ENCODE results near the gene FMNL2.

FMNL2 gene

GRCh38 chr2:152328013-152328412 is 7.0 kb upstream of the FMNL2 start:
- Histone ChIP-seq H3K9ac (ENCODE audit: low read depth, low read length) (no peak overlapping the region), H3K4me1 (ENCODE audit: insufficient read depth, low read length) (no peaks in the 10 kb centered on the region), H3K9me3 (ENCODE audit: control insufficient read depth, insufficient read depth, low read length) (no peaks in the 10 kb centered on the region), H3K36me3 (ENCODE audit: insufficient read depth, low read length) (no peaks in the 10 kb centered on the region)

GRCh38 chr2:152330235-152330866 is 4.6 kb upstream of the FMNL2 start:
- Histone ChIP-seq H3K9ac (ENCODE audit: low read depth, low read length) (no peak overlapping the region), H3K4me1 (ENCODE audit: insufficient read depth, low read length) (no peaks in the 10 kb centered on the region), H3K36me3 (ENCODE audit: insufficient read depth, low read length) (no peaks in the 10 kb centered on the region), H3K9me3 (ENCODE audit: control insufficient read depth, insufficient read depth, low read length) (no peaks in the 10 kb centered on the region)

GRCh38 chr2:152334701-152335015 is 316 bp upstream of the FMNL2 start:
- Histone ChIP-seq H3K4me1 (ENCODE audit: insufficient read depth, low read length) (peaks cover 6% of the 10 kb centered on the region; the same call in 1 of the 2 replicates), H3K9me3 (ENCODE audit: control insufficient read depth, insufficient read depth, low read length) (no peaks in the 10 kb centered on the region), H3K9ac (ENCODE audit: low read depth, low read length) (peak overlapping the region; percentile 73; the same call in 1 of the 2 replicates), H3K36me3 (ENCODE audit: insufficient read depth, low read length) (no peaks in the 10 kb centered on the region)

DNA sequence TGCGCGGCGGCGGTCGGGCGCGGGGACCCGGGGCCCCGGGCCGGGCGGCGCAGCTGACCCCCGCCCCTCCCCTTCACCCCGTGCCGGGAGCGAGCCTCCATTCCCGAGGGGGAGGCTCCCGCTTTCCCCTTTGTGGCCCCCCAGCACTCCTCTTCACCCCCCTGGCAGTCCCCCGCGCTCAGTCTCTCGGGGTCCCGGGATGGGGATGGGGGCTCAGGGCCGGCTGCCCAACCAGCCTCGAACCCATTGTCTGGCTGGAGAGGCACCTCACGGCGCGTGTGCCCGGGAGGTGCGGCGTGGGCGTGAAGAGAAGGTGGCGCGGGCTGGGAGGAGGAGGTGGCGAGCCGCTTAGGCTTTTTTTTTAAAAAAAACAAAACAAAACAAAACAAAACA is 748 bp downstream of the FMNL2 start:
- H3K9me3 ChIP-seq (ENCODE audit: control insufficient read depth, insufficient read depth, low read length), result no peaks in the 10 kb centered on the region
- H3K9ac ChIP-seq (ENCODE audit: low read depth, low read length), result peak overlapping the region; percentile 73
- H3K4me1 ChIP-seq (ENCODE audit: insufficient read depth, low read length), result peaks cover 6% of the 10 kb centered on the region; the same call in 1 of the 2 replicates
- H3K36me3 ChIP-seq (ENCODE audit: insufficient read depth, low read length), result no peaks in the 10 kb centered on the region

GRCh38 chr2:152336119-152336853 is 1.3 kb downstream of the FMNL2 start:
- H3K4me1 ChIP-seq (ENCODE audit: insufficient read depth, low read length), result peaks cover 6% of the 10 kb centered on the region; the same call in 1 of the 2 replicates
- no peaks in the 10 kb centered on the region for H3K9me3 ChIP-seq (ENCODE audit: control insufficient read depth, insufficient read depth, low read length)
- peak overlapping the region; percentile 73 for H3K9ac ChIP-seq (ENCODE audit: low read depth, low read length)
- H3K36me3 ChIP-seq (ENCODE audit: insufficient read depth, low read length), result no peaks in the 10 kb centered on the region

- Histone ChIP-seq H3K36me3 (ENCODE audit: insufficient read depth, low read length) (no peaks in the 10 kb centered on the region), H3K4me1 (ENCODE audit: insufficient read depth, low read length) (peaks cover 6% of the 10 kb centered on the region; the same call in 1 of the 2 replicates), H3K9ac (ENCODE audit: low read depth, low read length) (peak overlapping the region; percentile 73), H3K9me3 (ENCODE audit: control insufficient read depth, insufficient read depth, low read length) (no peaks in the 10 kb centered on the region)
These were observed 2.0 kb downstream of the FMNL2 start for GRCh38 chr2:152336854-152337510.

- peaks cover 6% of the 10 kb centered on the region; the same call in 1 of the 2 replicates for H3K4me1 ChIP-seq (ENCODE audit: insufficient read depth, low read length)
- H3K9me3 ChIP-seq (ENCODE audit: control insufficient read depth, insufficient read depth, low read length), result no peaks in the 10 kb centered on the region
- H3K9ac ChIP-seq (ENCODE audit: low read depth, low read length), result peak overlapping the region; percentile 73; the same call in 1 of the 2 replicates
- H3K36me3 ChIP-seq (ENCODE audit: insufficient read depth, low read length), result peaks cover 1% of the 10 kb centered on the region; the same call in 1 of the 2 replicates
These were observed 2.5 kb downstream of the FMNL2 start for GRCh38 chr2:152337511-152337903.

DNA sequence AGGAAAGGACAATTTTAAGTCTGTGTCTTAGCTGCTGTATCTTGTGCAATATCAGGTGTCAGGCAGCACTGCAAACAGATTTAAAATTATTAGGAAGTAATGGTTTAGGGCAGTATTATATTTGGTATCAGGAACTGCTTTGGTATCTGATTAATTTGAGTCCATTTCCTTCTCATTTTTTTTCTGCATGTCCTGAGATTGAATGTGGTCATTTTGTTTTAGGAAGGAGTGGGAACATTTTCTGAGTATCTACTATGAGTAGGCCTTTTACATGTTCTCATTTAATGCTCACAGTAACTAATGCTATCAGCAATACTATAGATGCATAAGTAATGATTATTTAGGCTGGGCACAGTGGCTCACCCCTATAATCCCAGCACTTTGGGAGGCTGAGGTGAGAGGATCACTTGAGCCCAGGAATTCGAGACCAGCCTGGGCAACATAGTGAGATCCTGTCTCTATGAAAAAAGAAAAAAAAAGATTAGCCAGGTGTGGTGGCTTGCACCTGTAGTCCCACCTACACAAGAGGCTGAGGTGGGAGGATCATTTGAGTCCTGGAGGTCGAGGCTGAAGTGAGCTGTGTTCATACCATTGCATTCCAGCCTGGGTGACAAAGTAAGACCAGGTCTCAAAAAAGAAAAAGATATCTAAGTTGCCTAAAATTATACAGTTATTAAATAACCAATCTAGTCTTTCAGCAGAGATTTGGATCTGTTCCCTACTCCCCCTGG is 4.7 kb downstream of the FMNL2 start:
- Histone ChIP-seq H3K9ac (ENCODE audit: low read depth, low read length) (no peak overlapping the region), H3K36me3 (ENCODE audit: insufficient read depth, low read length) (peaks cover 4% of the 10 kb centered on the region; the same call in 1 of the 2 replicates), H3K4me1 (ENCODE audit: insufficient read depth, low read length) (peaks cover 14% of the 10 kb centered on the region; the same call in 1 of the 2 replicates)

GRCh38 chr2:152342259-152343046 is 7.5 kb downstream of the FMNL2 start:
- H3K4me1 ChIP-seq (ENCODE audit: insufficient read depth, low read length), result peaks cover 13% of the 10 kb centered on the region; the same call in 1 of the 2 replicates

More for the DNA sequence above, 4.7 kb downstream of the FMNL2 start:
- no peaks in the 10 kb centered on the region for H3K9me3 ChIP-seq (ENCODE audit: control insufficient read depth, insufficient read depth, low read length)

GRCh38 chr2:152343426-152343825 is 8.5 kb downstream of the FMNL2 start:
- Histone ChIP-seq H3K4me1 (ENCODE audit: insufficient read depth, low read length) (peaks cover 9% of the 10 kb centered on the region; the same call in 1 of the 2 replicates), H3K9me3 (ENCODE audit: control insufficient read depth, insufficient read depth, low read length) (no peaks in the 10 kb centered on the region), H3K36me3 (ENCODE audit: insufficient read depth, low read length) (peaks cover 4% of the 10 kb centered on the region; the same call in 1 of the 2 replicates), H3K9ac (ENCODE audit: low read depth, low read length) (no peak overlapping the region)

More at GRCh38 chr2:152342259-152343046, 7.5 kb downstream of the FMNL2 start:
- Histone ChIP-seq H3K9me3 (ENCODE audit: control insufficient read depth, insufficient read depth, low read length) (no peaks in the 10 kb centered on the region), H3K9ac (ENCODE audit: low read depth, low read length) (no peak overlapping the region), H3K36me3 (ENCODE audit: insufficient read depth, low read length) (peaks cover 4% of the 10 kb centered on the region; the same call in 1 of the 2 replicates)

DNA sequence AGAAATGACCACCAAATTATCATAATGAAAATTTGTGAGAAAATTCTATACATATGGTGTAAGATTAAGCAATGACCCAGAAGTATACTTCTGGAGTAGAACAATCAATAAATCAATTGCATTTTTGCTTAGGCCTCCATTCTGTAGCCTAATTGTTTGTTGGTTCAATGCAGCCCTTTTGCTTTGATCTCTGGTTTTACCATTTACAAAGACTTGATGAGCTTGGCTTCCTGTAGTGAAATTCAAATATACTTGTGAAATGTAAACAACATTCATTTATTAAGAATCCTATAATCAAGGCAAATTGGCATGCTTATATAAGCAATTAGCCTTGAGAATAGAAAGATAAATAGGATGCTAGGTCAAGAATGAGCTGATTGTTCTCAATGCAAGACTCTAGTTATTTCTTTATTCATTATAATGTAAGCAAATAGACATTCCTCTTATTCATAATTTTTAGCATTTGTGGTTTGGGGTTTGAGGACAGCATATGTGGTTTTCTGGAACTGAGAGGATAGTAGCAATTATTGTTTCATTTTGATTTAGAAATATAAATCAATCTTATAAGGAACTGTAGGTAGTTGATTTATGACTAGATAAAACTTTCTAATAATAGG is 9.7 kb downstream of the FMNL2 start:
- no peaks in the 10 kb centered on the region for H3K9me3 ChIP-seq (ENCODE audit: control insufficient read depth, insufficient read depth, low read length)
- peaks cover 9% of the 10 kb centered on the region; the same call in 1 of the 2 replicates for H3K4me1 ChIP-seq (ENCODE audit: insufficient read depth, low read length)
- no peak overlapping the region for H3K9ac ChIP-seq (ENCODE audit: low read depth, low read length)
- peaks cover 4% of the 10 kb centered on the region; the same call in 1 of the 2 replicates for H3K36me3 ChIP-seq (ENCODE audit: insufficient read depth, low read length)

GRCh38 chr2:152347076-152347475 is 12.1 kb downstream of the FMNL2 start:
- Histone ChIP-seq H3K9ac (ENCODE audit: low read depth, low read length) (no peak overlapping the region), H3K9me3 (ENCODE audit: control insufficient read depth, insufficient read depth, low read length) (no peaks in the 10 kb centered on the region), H3K4me1 (ENCODE audit: insufficient read depth, low read length) (peaks cover 9% of the 10 kb centered on the region; the same call in 1 of the 2 replicates), H3K36me3 (ENCODE audit: insufficient read depth, low read length) (peaks cover 4% of the 10 kb centered on the region; the same call in 1 of the 2 replicates)

DNA sequence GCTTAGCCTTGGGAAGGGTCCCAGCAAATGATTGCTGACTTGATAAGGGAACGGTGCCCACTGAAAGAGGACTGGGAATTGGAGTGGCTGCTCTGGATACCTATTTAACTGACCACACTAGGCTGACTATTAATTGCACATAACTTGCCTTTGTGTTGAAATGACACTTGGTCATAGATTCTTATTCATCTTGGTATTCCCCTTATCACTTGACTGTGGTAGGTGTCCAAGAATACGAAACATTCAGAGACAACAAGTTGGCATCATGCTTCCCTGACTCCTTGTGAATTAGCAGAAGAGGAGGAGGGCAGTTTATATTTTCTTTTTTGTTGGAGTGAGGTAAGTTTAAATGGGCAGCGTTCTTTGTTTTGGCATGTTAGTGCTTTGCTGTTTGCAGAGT is 13.4 kb downstream of the FMNL2 start:
- Histone ChIP-seq H3K4me1 (ENCODE audit: insufficient read depth, low read length) (peaks cover 9% of the 10 kb centered on the region; the same call in 1 of the 2 replicates), H3K9ac (ENCODE audit: low read depth, low read length) (no peak overlapping the region), H3K36me3 (ENCODE audit: insufficient read depth, low read length) (no peaks in the 10 kb centered on the region), H3K9me3 (ENCODE audit: control insufficient read depth, insufficient read depth, low read length) (no peaks in the 10 kb centered on the region)

Data from ES-I3 (cell line).